Activated CD8-positive, alpha-beta memory T cell treated with anti-CD3 and anti-CD28 coated beads for 36 hours (primary cell): ENCODE data around the gene EPHA4. TPM values are rescaled to one million over a fixed set of nuclear protein-coding genes. Genes with fewer than 3 reads are reported as not detected.

ENCODE experiments used
- CTCF ChIA-PET: fragments of 350-600 bp; sonication (Branson Sonifier 250); formaldehyde crosslinking; loops from one replicate; lab custom pipeline; 2021; ENCODE audit warnings: antibody characterized with exemption; lab: Charles Lee
- POLR2A ChIA-PET: fragments of 350-600 bp; sonication (Branson Sonifier 250); formaldehyde crosslinking; loops from one replicate; lab custom pipeline; 2021; ENCODE audit warnings: antibody characterized with exemption; lab: Charles Lee
- total RNA-seq, 2 experiments: library from RNA; stranded (reverse); gene quantifications; one replicate each; pipeline ENCODE4 v1.2.3, GENCODE V29; 2021

Gene EPHA4
- total RNA-seq, 2 experiments from 2014 or later = 2.0 to 2.3 TPM

GRCh38 chr2:221460136-221460535 lies 112.0 kb downstream of the EPHA4 start:
- ChIA-PET CTCF (no interaction called here), POLR2A (no interaction called here)

- CTCF ChIA-PET = no interaction called here
- POLR2A ChIA-PET = no interaction called here
Measured at GRCh38 chr2:221458578-221458977, 113.5 kb downstream of the EPHA4 start.

- POLR2A ChIA-PET = no interaction called here
- CTCF ChIA-PET = no interaction called here
Measured at GRCh38 chr2:221455214-221455613, 116.9 kb downstream of the EPHA4 start.

- ChIA-PET CTCF (interaction anchor here (0.6 kb wide), 1 partner anchor 77 kb away, joined by 3 read pairs; no protein-coding TSS in a partner anchor), POLR2A (no interaction called here)
Measured at GRCh38 chr2:221454459-221455105, 117.5 kb downstream of the EPHA4 start.

GRCh38 chr2:221451862-221452788 lies 120.0 kb downstream of the EPHA4 start:
- CTCF ChIA-PET = no interaction called here
- POLR2A ChIA-PET = no interaction called here

- ChIA-PET CTCF (no interaction called here), POLR2A (no interaction called here)
Measured at GRCh38 chr2:221450280-221450679, 121.8 kb downstream of the EPHA4 start.

- POLR2A ChIA-PET = no interaction called here
- CTCF ChIA-PET = no interaction called here
Measured at GRCh38 chr2:221449406-221449805, 122.7 kb downstream of the EPHA4 start.

GRCh38 chr2:221448844-221449390 lies 123.2 kb downstream of the EPHA4 start:
- ChIA-PET POLR2A (no interaction called here), CTCF (no interaction called here)

- ChIA-PET CTCF (no interaction called here), POLR2A (no interaction called here)
Measured at GRCh38 chr2:221448057-221448843, 123.9 kb downstream of the EPHA4 start.

- ChIA-PET POLR2A (no interaction called here), CTCF (no interaction called here)
Measured at GRCh38 chr2:221447310-221447709, 124.8 kb downstream of the EPHA4 start.

- ChIA-PET POLR2A (no interaction called here), CTCF (no interaction called here)
Measured at GRCh38 chr2:221446140-221446539, 126.0 kb downstream of the EPHA4 start.

GRCh38 chr2:221444106-221444505 lies 128.0 kb downstream of the EPHA4 start:
- POLR2A ChIA-PET = no interaction called here

GRCh38 chr2:221443645-221444044 lies 128.5 kb downstream of the EPHA4 start:
- ChIA-PET POLR2A (no interaction called here), CTCF (interaction anchor here (1.3 kb wide), 1 partner anchor 130 kb away, joined by 4 read pairs; no protein-coding TSS in a partner anchor)

More at GRCh38 chr2:221444106-221444505, 128.0 kb downstream of the EPHA4 start:
- CTCF ChIA-PET = interaction anchor here (0.6 to 1.3 kb wide), 2 partner anchors 19 to 130 kb away, joined by 3 to 4 read pairs; no protein-coding TSS in a partner anchor

GRCh38 chr2:221442128-221442527 lies 130.0 kb downstream of the EPHA4 start:
- ChIA-PET POLR2A (no interaction called here), CTCF (no interaction called here)

GRCh38 chr2:221439761-221440479 lies 132.2 kb downstream of the EPHA4 start:
- POLR2A ChIA-PET = no interaction called here
- CTCF ChIA-PET = no interaction called here

- CTCF ChIA-PET = no interaction called here
- POLR2A ChIA-PET = no interaction called here
Measured at GRCh38 chr2:221437056-221437455, 135.0 kb downstream of the EPHA4 start.

GRCh38 chr2:221435171-221435570 lies 136.9 kb downstream of the EPHA4 start:
- CTCF ChIA-PET = no interaction called here
- POLR2A ChIA-PET = no interaction called here

- ChIA-PET POLR2A (interaction anchor here (0.8 kb wide), 1 partner anchor 392 kb away, joined by 4 read pairs; no protein-coding TSS in a partner anchor), CTCF (no interaction called here)
Measured at GRCh38 chr2:221434142-221434541, 138.0 kb downstream of the EPHA4 start.

- POLR2A ChIA-PET = no interaction called here
- CTCF ChIA-PET = no interaction called here
Measured at GRCh38 chr2:221431477-221431876, 140.6 kb downstream of the EPHA4 start.
